Mucosa of descending colon (tissue), 3 donors: ENCODE measurements around the gene RNF111. TPM values are rescaled to one million over a fixed set of nuclear protein-coding genes. Genes with fewer than 3 reads are reported as not detected.

Experiments used
- ATAC-seq: fragments of 200-7000 bp; cut with Tn5 transposase; one replicate; pipeline ENCODE4 v1.9.1; 2020; ENCODE audit warnings: mild to moderate bottlenecking, moderate library complexity
- DNase-seq, 3 donors: peaks; one replicate each; pipeline ENCODE4 v3.0.0-alpha.2; 2020
- H3K36me3 ChIP-seq: fragments of 200-600 bp; one replicate; pipeline ENCODE4 v1.8.0; 2021; ENCODE audit warnings: low read depth, mild to moderate bottlenecking
- H3K4me1 ChIP-seq: fragments of 200-600 bp; one replicate; pipeline ENCODE4 v1.8.0; 2021; ENCODE audit warnings: low read depth, mild to moderate bottlenecking
- H3K4me3 ChIP-seq: fragments of 200-600 bp; one replicate; pipeline ENCODE4 v1.8.0; 2021; ENCODE audit warnings: mild to moderate bottlenecking
- H3K9me3 ChIP-seq: fragments of 200-600 bp; one replicate; pipeline ENCODE4 v1.8.0; 2021; ENCODE audit warnings: mild to moderate bottlenecking
- intact Hi-C, 2 donors: fragments of 100-400 bp; cut with DNase I in 1 of 2; cut with micrococcal nuclease in 1 of 2; formaldehyde crosslinking; loops; one replicate each; pipeline versions ENCODE4 v1.11.0 to v1.11.1; 2022; cut with DNase I, micrococcal nuclease
- total RNA-seq, 3 donors: library from RNA; stranded (reverse); fragmentation: NEBNext Ultra II Directional in 2 of 3; extraction: Animal tissue kit (Norgen Biotek cat#: 25700) in 2 of 3; gene quantifications; one replicate each; pipeline versions ENCODE4 v1.2.1 to v1.2.4, GENCODE V29; 2021 to 2023
- TF ChIP-seq, protein P1 (sequence below): fragments of 200-600 bp; IDR thresholded peaks from one replicate; pipeline ENCODE4 v1.8.0; 2022; ENCODE audit warnings: antibody characterized with exemption, mild to moderate bottlenecking
- donor health status: DM: no; HTN: no; CAD: no; lungs with moderate emphysema.
- donor health status: DM: no; HTN: no; CAD: no.
- donor health status: DM: no; HTN: yes; CAD: no.

The RNF111 gene
- total RNA-seq, 3 donors from 2014 or later: 25.7 to 39.6 (median 37.8) TPM

GRCh38 chr15:59013246-59013873 lies 25.9 kb downstream of the RNF111 start:
- H3K4me3 ChIP-seq: no peak overlapping the region
- TF ChIP-seq, protein P1, sequence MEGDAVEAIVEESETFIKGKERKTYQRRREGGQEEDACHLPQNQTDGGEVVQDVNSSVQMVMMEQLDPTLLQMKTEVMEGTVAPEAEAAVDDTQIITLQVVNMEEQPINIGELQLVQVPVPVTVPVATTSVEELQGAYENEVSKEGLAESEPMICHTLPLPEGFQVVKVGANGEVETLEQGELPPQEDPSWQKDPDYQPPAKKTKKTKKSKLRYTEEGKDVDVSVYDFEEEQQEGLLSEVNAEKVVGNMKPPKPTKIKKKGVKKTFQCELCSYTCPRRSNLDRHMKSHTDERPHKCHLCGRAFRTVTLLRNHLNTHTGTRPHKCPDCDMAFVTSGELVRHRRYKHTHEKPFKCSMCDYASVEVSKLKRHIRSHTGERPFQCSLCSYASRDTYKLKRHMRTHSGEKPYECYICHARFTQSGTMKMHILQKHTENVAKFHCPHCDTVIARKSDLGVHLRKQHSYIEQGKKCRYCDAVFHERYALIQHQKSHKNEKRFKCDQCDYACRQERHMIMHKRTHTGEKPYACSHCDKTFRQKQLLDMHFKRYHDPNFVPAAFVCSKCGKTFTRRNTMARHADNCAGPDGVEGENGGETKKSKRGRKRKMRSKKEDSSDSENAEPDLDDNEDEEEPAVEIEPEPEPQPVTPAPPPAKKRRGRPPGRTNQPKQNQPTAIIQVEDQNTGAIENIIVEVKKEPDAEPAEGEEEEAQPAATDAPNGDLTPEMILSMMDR: no peak
- DNase-seq: no peak
- intact Hi-C loops: no loop called here
- no peaks in the 10 kb centered on the region for H3K36me3 ChIP-seq
- no peaks in the 10 kb centered on the region for H3K4me1 ChIP-seq
- ATAC-seq: no peak
- H3K9me3 ChIP-seq: no peaks in the 10 kb centered on the region

DNA sequence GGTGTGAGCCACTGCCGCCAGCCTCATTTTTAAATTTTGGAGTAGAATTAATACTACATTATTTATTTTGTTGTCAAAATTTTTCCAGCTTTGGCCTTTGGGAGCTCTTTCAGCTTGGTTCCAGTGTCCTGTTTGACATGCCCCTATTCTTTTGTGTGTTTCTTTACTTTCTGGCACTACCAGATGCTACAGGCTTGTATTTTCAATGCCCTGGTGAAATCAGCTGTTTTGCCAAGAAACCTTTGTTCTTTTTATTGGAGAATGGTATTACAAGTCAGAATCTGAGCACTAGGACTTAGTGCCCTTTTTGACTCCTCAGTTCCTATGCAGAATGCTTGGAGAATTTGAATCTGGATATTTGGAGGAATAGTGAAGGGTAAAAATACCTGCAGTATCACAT lies 26.6 kb downstream of the RNF111 start:
- intact Hi-C loops: no loop called here
- ATAC-seq: no peak

GRCh38 chr15:59017449-59017848 lies 30.0 kb downstream of the RNF111 start:
- Histone ChIP-seq H3K4me1 (no peaks in the 10 kb centered on the region), H3K36me3 (no peaks in the 10 kb centered on the region), H3K9me3 (no peaks in the 10 kb centered on the region), H3K4me3 (no peak overlapping the region)
- TF ChIP-seq, protein P1: no peak
- intact Hi-C loops: no loop called here
- DNase-seq: no peak
- no peak for ATAC-seq

More for the DNA sequence above, 26.6 kb downstream of the RNF111 start:
- H3K36me3 ChIP-seq: no peaks in the 10 kb centered on the region
- H3K4me1 ChIP-seq: no peaks in the 10 kb centered on the region
- no peak overlapping the region for H3K4me3 ChIP-seq
- no peaks in the 10 kb centered on the region for H3K9me3 ChIP-seq
- TF ChIP-seq, protein P1: no peak
- no peak for DNase-seq

- Histone ChIP-seq H3K9me3 (no peaks in the 10 kb centered on the region), H3K4me1 (no peaks in the 10 kb centered on the region), H3K36me3 (no peaks in the 10 kb centered on the region), H3K4me3 (no peak overlapping the region)
- ATAC-seq: no peak
- no peak for DNase-seq
- intact Hi-C loops: no loop called here
- TF ChIP-seq, protein P1: no peak
These were observed 31.4 kb downstream of the RNF111 start for GRCh38 chr15:59018833-59019232.

DNA sequence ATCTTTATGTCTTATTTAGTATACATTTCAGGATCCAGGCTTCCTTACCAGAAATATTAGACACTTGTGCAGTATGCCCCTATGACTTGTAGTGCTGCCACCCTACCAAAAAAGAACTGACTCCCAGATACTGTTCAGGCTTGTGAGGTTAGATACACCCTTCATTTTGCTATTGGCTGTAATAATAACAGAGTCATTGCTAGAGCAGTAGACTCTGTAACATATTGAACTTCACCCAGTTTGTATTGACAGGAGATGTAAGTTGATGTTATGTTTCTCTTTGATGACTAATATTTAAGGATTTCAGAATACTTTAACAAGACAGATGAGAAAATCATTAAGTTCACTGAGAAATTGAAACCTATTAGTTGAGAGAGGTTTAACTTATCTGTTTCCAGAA lies 32.9 kb downstream of the RNF111 start:
- DNase-seq (no peak), ATAC-seq (no peak)
- H3K36me3 ChIP-seq: no peaks in the 10 kb centered on the region
- TF ChIP-seq, protein P1: no peak
- intact Hi-C loops: no loop called here
- H3K4me3 ChIP-seq: no peak overlapping the region
- no peaks in the 10 kb centered on the region for H3K4me1 ChIP-seq
- H3K9me3 ChIP-seq: no peaks in the 10 kb centered on the region

DNA sequence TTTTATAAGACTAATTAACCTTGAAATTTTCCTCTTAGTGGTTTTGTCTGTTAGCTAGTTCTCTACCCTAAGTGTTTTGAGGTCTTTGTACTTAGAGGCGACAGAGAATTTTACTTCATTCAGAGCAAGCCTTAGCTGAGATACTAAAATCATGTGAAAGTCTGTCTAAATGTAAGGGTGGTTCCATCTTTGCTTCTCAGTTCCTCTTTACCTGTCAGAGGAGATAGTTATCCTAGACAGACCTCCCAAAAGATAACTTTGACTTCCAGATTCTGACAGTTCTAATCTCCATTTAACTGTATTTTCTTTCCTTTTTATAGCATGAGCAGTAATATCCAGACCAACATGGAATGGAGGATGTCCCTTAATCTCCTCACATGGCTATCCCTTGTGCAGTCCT lies 34.7 kb downstream of the RNF111 start:
- ATAC-seq (no peak), DNase-seq (no peak)
- intact Hi-C loops: no loop called here
- Histone ChIP-seq H3K9me3 (no peaks in the 10 kb centered on the region), H3K4me3 (no peak overlapping the region), H3K4me1 (no peaks in the 10 kb centered on the region), H3K36me3 (no peaks in the 10 kb centered on the region)
- TF ChIP-seq, protein P1: no peak
